NOMO-1 treated with dmso at 0.1 percent for 144 hours (cell line): Measurements from ENCODE around the gene ADORA1.
A peak's percentile ranks its signal among the peaks of the same experiment; 100 is the strongest.

Source experiments
- DNase-seq: peaks from one replicate; lab custom pipeline; 2025; ENCODE audit not compliant: unreplicated experiment; lab: John Stamatoyannopoulos, UW

The ADORA1 gene

DNA sequence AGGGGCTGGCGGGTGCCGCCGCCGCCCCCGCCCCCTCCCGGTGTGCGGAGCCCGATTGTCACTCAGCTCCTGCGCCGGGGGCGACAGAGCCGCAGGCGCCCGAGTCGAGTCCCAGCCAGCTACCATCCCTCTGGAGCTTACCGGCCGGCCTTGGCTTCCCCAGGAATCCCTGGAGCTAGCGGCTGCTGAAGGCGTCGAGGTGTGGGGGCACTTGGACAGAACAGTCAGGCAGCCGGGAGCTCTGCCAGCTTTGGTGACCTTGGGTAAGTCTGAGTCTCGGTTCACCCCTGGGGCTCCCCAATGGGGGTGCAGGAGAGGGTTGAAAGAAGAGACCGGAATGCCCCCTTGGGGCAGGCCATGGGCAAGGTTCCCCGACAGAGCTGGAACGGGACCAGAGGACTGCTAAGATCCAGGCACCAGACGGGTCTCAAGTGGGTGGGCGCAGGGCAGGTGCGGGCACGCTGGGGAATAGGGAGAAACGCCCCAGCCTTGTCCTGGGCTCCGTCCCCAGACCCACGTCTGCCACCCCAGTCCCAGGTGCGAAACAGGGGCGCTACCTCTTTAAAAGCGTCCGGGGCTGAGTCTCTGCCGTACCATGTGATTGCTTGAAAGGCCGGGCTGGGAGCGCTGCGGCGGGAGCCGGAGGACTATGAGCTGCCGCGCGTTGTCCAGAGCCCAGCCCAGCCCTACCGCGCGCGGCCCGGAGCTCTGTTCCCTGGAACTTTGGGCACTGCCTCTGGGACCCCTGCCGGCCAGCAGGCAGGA is at the start of gene ADORA1:
TSS of gene ADORA1 (plus strand) at position 61 of the 765 bp plus-strand sequence. CDS start 1,116 bp downstream, outside the sequence.
- peak; percentile 34 for DNase-seq

- DNase-seq: no peak
These were observed 49.6 kb upstream of the ADORA1 start for GRCh38 chr1:203077956-203078355.

GRCh38 chr1:203078478-203078877 is 49.0 kb upstream of the ADORA1 start:
- DNase-seq: no peak

DNA sequence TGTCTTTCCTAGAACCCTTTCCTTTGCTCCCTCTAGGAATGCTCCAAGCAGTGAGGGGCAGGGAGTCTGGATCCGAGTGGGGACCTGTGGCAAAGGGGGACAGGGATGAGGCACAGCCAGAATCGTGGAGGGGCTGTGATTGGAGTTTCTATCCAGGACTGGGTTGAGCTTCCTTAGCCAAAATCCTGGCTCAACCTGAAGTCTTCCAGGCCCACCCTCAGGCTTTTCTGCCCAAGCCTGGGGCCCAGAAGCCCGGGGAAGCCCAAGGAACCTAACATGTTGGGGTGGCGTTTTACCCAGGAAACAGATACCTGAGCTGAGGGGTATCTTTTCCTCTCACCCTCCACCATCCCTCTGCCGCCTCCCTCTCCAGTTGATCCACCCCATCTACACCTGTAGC is 47.1 kb upstream of the ADORA1 start:
- DNase-seq: no peak

DNA sequence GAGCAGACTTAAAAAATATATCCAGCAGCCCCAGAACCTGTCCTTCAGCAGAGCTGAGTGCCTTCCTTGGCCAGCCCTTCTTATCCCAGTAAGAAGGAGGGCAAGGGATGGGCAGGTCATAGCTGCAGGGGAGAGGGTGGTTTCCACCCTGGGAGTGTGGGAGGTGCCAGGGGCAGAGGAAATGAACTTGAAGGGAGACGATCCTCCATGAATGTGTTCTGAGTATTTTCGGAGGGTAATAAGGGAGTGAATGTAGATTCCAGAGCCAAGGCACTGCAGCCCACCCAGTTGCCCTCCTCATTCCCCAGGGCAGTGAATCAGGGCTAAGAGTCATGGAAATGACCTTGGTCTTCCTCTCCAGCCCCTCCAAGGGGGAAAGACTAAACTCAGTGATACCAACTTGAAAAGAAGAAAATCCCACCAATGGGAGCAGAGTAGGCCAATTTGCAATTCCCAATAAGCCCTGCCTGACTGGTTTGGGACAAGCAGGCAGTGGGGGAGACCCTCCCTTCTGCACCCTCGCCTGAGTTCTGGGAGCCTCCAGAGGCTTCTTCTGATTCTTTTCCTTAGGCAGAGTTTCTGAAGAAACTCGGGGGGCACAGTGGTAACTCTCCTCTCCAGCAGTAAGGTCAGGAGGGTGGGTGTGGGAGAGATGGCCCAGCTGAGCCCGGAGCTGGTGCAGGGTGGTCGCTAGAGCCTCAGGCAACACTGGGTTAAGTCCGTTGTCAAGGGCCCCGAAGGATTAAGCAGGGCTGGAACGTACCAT is 45.9 kb upstream of the ADORA1 start:
- no peak for DNase-seq

- no peak for DNase-seq
These were observed 45.4 kb upstream of the ADORA1 start for GRCh38 chr1:203082231-203082505.

DNA sequence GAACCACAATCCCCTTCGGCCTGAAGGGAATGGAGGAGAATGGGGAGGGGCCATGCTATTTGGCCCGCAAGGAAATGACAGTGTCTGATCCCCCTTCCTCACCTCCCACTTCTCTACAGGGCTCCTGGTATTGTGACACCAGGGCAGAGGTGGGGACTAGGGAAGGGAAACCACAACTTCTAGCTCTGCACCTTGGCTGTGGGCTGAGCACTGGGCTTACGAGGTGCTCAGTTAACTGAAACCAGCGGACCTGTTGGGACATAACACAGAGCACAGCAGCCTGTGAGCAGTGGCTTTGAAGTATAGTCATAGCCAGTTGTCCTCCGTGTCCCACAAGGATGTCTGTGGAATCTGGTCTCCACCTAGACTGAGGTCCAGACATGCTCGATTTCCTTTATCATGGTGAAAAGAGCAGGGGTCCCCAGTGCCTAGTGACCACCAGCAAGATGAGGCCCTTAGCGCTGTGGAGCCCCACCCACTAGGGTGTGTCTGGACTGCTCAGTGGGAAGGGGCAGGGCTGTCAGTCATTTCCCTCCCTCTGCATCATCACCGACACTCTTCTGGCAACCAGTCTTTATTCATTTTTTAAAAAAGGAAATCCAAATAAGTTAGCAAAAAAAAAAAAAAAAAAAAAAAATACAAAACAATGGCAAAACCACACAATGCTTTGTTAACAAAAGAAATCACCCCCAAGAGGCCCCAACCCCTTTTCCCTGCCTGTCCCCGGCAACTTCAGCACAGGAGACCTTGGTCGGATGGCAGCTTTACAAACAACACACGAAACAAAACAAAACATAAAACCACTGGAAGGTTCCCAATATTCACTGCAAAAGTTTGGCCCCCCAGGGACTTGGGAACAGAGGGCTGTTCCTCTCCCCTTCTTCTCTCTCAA is 44.7 kb upstream of the ADORA1 start:
- DNase-seq: no peak

- DNase-seq: no peak
These were observed 44.0 kb upstream of the ADORA1 start for GRCh38 chr1:203083463-203083921.

DNA sequence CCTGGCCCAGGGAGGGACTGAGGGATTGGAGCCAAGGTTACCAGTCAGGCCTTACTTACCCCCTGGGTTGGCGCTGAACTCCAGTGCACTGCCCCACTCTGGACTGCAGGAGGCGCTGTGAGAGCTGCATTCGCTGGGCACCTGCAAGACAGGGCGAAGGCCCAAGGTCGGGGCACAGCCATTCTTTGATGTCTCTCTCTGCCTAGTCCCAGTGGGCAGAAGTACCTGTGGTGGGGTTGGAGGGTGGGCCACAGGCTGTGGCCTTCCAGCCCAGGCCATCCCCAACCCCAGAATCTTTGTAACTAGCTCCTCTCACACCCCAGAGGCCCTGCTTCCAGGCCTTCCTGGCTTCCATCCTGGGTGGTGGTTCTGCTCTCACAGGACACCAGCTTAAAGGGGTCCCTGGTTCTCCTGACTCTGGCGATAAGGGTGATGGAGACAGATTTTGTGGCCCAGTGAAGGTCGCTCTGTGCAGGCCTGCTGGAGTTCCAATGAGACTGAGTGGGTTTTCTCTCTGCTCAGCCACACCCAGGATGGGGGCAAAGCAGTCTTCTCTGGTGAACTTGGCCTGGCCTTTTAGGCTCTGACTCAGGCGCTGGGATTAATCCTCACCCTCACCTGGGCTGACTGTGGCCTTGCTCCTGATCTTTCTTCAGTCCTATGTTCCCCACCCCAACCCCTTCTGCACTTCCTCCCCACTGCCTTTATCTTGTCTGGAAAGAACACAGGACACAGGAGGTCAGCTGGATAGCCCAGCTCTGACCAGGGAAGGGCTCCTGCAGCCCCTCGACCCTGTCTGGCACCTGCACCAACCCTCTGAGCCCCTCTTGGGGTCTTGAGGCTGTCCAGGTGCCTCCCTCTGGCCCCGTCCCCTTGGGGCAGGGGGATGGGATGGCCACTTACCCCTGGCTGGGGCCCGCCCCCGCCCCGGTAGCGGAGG is 42.7 kb upstream of the ADORA1 start:
- DNase-seq: no peak

- DNase-seq: no peak
These were observed 41.8 kb upstream of the ADORA1 start, which contains the start of gene MYOG for GRCh38 chr1:203085528-203086406. MYOG (minus strand) TSS chr1:203086012; CDS start chr1:203085961, 51 bp downstream.

DNA sequence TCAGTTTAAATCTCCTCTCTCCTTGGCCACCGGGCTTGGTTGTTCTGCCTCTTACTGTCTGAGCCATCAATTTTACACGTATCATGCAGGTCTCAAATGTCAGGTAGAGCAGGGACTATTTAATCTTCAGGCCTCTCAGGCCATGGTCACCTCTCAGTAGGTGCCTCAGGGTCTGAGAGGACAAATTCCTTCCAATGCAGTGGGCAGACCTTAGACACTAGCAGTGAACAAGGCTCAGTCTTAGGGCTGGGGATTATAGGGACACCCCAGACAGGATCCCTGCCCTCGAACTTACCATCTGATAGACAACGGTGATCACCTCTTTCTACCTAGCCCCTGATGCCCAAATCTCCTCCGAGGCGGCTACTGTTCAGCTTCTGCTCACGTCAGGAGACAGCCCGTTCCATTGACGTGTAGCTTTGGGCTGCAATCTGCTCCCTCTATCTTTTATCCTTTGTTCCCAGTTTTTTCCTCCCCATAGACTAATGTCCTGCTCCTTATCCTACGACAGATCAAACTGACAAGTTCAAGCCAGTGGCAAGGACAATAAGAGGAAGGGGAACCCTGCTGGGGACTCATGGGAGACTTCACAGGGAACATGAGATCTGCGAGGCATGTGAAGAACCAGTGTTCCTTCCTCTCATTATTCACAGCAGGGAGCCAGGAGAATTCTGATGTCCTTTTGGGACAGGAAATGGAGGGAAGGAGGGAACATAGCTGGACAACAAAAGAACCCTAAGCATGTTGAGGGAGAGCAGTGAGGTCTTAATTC is 40.3 kb upstream of the ADORA1 start:
- no peak for DNase-seq

DNA sequence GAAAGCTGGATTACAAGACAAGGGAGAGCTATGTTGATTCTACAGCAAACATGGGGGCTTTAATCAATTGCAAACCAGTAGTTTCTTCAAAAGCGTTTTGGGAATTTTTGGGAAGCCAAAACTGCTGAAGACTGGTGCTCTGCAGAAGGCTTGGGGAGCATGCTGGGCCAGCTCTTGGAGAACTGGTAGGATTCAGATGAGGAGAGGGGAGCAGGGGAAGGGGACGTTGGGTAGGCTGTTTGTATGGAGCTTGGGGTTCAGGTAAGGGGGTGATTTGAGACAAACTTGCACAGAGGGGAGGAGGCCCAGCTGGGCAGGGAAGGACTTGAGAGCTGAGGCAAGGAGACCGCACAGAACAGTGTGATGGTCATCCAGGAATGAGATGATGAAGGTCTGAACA is 39.1 kb upstream of the ADORA1 start:
- no peak for DNase-seq

DNA sequence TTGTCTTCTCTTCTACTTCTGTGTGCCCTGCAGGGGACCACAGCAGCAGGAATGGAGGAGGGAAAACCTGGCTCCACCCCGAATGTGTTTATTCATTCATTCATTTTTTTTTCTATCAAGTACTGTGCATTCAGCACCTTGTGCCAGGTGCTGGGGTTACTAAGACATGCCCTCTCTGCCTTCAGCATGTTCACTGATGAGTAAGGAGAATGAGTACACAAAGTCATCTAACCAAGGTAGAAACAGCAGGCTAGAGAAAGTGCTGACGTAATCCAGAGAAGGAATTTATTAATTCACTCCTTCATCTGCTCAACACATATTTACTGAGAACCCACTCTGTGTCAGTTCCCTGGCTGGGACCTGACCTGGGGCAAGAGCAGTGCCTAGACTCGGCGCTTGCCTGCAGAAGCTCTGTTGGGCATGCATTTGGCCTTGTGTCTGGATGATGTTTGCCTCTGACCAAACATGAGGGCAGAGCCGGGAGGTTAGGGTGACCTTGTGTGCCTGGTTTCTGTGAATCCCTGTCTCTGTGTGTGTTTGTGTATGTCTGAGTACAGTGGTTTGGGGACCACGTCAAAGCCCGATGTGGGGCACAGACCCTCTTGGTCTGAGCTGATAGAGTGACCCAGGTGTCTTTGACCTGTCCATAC is 38.4 kb upstream of the ADORA1 start:
- DNase-seq: no peak

DNA sequence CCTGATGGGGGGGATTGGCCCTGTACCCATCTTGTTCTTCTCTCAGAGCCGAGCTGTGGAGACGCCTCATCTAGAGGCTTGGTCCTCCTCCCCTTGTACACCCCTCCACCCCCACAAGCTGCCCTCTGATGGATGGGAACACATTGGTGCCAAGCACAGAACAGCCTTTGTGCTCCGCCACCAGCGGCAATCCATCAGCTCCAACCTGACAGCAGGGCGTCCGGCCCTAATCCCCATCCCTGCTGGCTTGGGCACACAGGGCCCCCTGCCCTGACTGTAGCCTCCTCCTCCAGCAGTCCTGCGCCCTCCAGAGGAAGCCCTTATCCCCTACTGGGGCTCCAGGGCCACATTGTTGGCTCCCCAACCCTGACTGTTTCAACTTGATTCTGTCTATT is 37.9 kb upstream of the ADORA1 start:
- DNase-seq: no peak

DNA sequence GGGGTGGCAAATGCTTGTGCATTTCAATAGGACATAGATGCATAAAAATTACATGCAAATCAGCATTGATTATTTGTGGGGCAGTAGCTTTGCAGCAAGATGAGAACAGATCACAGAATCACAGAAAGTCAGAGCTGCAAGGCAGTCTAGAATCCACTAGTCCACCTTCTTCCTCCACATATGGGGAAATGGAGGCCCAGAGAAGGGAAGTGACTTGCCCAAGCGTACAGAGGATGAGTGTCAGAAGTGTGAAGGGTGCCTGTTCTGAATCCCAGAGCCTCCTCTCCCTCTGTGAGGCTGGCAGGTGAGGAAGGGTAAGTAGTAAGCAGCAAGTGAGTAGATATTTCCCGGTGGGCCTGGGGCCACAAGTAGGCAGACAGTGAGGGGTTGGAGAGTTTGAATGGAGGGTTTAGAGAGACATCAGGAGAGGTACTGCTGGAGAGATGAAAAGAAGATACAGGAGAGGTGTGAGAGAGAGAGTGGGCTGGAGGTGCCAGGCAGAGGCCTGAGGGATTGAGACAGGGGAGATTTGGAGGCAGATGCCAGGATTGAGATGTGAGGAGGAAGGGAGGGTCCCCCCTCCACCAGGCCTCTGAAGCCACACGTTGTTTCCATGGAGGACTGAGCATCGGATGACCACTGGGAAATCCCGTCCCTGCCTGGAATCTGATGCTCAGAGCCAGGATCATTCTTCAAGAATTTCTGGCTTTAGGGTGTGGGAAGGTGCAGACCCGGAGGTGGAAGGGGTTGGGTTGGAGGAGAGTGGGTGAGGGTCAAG is 36.9 kb upstream of the ADORA1 start:
- DNase-seq: no peak

- DNase-seq: no peak
These were observed 36.4 kb upstream of the ADORA1 start for GRCh38 chr1:203091199-203091477.

DNA sequence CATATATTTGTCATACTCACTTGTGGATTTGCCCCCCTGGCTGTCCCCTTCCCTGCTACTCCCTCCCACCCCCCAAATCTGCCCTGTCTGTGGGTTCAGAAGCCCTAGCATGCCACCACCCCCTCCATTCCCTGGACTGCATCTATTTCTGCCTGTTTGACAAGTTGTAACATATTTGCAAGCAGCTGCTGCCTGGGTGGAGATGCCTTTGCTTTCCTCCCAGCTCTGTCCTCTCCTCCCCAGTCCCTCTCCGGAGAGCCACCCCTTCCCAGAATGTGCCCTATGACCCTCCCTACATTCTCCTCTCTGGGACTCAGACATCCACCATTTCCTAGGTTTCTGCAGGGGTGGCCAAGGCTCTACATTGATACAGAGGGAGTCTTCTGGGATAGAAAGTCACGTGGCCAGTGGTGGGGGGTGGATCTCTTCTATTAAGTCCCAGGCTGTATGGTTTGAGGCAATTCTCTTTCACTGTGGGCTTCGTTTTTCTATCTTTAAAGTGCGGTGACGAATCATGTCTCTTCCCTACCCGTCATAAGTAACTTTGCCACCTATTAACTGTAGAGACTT is 35.7 kb upstream of the ADORA1 start:
- no peak for DNase-seq
